GM21526 (cell line): ENCODE measurements around the gene SEMA5B.

ENCODE experiments used
- ATAC-seq: cut with Tn5 transposase; IDR thresholded peaks from one replicate; pipeline ENCODE4 v1.9.1; 2021; ENCODE audit warnings: moderate library complexity; ENCODE audit not compliant: unreplicated experiment, low FRiP score

The SEMA5B gene, protein sequence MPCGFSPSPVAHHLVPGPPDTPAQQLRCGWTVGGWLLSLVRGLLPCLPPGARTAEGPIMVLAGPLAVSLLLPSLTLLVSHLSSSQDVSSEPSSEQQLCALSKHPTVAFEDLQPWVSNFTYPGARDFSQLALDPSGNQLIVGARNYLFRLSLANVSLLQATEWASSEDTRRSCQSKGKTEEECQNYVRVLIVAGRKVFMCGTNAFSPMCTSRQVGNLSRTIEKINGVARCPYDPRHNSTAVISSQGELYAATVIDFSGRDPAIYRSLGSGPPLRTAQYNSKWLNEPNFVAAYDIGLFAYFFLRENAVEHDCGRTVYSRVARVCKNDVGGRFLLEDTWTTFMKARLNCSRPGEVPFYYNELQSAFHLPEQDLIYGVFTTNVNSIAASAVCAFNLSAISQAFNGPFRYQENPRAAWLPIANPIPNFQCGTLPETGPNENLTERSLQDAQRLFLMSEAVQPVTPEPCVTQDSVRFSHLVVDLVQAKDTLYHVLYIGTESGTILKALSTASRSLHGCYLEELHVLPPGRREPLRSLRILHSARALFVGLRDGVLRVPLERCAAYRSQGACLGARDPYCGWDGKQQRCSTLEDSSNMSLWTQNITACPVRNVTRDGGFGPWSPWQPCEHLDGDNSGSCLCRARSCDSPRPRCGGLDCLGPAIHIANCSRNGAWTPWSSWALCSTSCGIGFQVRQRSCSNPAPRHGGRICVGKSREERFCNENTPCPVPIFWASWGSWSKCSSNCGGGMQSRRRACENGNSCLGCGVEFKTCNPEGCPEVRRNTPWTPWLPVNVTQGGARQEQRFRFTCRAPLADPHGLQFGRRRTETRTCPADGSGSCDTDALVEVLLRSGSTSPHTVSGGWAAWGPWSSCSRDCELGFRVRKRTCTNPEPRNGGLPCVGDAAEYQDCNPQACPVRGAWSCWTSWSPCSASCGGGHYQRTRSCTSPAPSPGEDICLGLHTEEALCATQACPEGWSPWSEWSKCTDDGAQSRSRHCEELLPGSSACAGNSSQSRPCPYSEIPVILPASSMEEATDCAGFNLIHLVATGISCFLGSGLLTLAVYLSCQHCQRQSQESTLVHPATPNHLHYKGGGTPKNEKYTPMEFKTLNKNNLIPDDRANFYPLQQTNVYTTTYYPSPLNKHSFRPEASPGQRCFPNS

DNA sequence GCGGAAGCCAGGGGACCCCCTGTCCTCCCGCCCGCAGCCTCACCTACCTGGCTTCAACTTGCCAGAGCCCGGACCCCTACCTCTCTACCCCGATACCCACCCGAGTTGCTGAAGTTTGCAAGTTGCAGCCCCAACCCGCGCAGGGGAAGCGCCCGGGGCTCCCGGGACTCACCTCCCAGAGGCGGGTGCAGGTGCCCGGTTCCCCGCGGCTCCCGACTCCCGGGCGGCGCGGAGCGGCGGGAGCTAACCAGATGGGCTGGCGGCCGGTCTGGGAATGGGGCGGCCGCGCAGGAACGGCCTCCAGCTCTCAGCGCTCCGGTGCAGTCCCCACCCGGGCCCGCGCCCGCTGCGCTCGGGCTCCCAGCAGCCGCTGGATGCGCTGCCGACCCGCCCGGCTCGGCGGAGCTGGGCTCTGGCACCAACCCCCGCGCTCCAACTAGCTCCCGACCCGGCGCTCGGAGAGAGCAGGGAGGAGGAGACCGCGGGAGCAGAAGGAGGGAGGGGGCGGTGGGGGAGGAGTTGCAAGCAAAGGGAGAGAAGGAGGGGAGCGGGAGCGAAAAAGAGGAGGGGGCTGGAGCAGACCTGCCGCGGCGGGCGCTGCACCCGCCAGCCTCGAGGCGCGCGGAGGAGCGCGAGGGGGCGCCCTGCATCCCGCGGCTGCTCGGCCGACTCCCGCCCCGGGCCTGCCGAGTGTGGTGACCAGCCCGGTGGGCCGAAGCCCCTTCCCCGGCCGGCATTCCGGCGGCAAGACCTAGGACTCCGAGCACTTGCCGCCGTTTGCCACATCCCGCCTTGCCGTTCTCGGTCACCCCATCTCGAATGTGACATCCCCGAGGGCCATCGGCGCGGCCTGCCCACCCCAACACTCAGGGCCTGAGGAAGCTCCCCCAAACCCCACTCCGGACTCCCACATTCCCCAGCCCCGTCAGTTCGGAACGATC is at the start of gene SEMA5B:
Gene SEMA5B, minus strand, starts transcription at position 472 of the 941 bp plus-strand sequence. CDS start 66,500 bp downstream, outside the sequence.
- no peak for ATAC-seq

DNA sequence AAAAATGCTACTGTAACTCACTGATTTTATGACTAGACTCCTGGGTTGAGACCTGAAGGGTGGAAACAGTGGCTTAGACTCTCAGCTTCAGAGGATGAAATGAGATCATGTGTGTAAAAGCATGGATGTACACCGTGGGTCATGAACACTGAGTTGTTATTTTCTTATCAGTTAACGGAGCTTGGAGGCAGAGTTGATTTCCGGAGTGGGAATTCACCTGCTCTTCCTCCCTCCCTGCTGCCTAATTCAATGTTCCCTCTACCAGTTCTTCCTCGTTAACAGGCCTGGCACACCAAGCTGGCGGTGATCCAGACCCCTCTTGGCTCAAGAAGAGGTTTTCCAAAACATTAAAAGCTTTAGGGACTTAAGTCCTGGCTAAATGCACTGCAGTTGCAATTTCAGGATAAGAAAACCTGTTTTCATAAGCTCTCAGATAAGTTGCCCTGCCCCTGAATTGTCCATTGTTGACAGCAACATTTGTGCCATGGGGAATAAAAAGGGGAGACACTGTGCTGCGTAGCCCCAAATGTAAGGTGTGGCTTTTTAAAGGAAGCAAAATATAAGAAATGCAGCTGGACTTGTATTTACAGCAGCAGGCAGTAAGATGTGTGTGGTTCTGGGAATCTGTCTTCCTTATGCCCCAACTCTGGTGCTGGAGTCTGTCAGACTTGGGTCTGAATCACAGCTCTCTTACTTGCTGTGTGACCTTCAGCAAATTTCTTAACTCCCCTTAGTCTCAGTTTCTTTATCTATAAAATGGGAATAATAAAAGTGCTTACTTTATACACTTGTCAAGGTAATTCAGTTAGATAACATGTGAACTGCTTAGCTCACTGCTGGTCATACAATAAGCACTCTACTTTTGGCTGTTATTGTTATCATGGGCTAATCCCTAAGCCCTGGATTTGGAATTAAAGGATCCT is 49.2 kb upstream of the SEMA5B start:
- no peak for ATAC-seq

DNA sequence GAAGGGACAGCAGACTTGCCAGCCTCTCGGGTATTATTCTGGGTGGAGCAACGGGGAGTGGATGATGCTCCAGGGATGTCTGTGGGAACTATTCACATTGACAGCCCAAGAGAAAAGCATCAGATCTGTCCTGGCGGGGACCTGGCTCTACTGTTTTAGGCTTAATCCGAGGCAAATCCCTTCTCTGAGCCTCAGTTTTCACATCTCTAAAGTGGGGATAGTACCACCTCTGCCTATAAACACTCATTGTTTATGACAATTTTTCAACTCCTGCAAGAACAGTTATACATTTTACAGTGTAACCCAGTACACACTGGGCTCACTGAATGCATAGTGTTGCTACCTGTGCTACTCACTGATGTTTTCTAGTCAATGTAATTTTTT is 48.5 kb upstream of the SEMA5B start:
- no peak for ATAC-seq

DNA sequence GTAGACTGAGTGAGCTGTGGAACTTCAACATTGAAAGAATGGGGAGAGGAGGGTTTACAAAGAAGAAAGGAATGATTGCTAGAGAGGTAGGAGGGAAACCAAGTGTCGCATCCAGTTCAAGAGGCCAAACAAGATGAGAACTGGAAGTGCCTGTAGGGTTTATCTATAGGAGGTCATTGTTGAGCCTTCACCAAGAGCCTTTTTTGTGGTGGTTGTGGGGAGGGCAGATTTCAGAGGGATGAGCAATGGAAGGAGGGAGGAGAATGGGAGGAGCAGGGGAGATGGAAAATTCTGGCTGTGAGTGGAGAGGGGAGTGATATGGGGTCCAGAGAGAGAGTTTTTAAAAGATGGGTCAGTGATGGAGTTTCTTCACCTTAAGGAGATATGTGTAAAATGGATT is 47.8 kb upstream of the SEMA5B start:
- ATAC-seq, result no peak

DNA sequence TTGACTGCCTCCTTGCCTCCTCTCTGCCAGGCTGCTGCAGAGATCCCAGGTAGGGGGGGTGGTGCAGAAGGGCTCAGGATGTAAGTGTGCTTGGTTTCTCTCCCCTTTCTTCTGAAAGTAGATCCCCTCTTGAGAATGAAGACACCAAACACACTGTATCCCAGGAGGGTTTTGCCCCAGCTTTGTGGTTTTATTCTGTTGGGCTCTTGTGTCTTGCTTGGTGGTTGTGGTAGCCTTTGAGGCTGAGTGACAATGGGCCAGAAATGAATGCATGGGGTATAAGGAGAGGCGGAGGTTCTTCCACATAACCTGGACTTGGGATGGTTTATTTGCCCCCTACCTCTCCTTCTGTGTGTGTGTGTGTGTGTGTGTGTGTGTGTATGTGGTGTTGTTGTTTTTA is 45.0 kb upstream of the SEMA5B start:
- no peak for ATAC-seq

DNA sequence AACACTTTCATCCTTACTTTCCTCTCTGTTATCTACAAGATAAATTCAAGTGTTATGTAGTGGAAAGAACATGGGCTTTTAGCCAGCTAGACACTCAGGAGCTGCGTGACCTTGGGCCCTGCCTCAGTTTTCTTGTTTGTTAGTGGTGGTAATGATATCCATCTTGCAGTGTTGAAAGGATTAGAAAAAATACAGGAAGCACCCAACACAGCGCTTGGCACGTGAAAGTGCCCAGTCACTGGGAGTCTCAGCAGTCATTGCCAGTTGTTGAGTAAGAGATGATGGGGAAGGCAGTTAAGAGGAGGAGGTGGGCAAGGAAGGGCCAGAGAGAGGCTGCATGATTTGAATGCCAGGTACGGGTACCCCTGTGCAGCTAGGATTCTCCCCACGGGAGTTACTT is 44.6 kb upstream of the SEMA5B start:
- ATAC-seq, result no peak

DNA sequence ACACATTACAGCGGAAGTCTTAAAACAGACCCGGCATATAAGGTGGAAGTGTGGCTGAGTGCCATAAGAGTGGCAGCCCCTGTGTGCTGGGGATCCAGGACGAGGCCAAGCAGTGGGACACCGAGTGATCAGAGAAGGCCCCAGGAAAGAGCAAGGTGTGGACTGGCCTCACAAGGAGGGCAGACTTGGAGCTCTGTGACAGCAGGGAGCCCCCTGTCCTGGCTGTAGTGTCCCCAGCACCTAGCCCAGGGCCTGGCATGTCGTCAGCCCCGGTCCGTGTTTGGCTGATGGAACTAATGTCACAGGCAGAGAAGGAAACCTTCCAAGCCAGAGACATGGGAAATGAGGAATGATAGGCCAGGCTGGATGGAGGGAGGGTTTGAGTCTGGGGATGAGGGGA is 44.0 kb upstream of the SEMA5B start:
- no peak for ATAC-seq

DNA sequence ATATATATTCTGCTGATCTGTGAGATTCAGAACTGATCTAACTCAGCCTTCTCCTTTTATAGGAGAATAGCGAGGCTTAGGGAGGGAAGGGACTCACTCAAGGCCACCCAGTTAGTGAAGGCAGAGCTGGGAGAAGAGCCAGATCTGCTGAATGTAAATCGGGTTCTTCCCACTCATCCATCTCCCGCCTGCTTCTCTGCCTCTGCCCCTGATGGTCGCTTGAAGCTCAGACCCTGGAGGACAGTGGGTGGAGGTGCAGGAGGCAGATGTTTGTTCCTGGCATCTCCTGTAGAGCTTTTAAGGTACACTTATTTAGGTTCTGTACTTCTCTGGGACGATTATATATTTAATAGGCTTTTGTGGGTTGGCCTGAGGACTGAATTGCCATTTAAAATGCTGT is 43.6 kb upstream of the SEMA5B start:
- ATAC-seq, result no peak

DNA sequence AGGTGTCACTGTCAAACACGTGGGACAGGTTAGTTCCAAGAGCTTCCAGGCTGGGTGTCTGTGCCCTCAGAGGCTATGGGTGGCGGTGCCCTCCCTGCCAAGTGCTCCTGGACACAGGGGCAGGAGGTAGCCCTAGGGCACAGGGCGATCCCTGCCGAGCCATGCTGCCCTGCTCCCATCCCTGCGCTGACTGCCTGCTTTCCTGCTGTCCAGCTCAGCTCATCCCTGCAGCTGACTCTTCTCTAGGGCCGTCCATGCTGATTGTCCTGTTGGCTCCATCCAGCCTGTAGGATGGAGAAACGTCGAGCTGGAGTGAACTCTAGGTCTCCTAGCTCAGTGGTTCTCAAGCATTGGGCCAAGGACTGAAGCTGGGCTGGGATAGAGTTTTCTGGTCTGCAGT is 42.9 kb upstream of the SEMA5B start:
- ATAC-seq, result no peak

DNA sequence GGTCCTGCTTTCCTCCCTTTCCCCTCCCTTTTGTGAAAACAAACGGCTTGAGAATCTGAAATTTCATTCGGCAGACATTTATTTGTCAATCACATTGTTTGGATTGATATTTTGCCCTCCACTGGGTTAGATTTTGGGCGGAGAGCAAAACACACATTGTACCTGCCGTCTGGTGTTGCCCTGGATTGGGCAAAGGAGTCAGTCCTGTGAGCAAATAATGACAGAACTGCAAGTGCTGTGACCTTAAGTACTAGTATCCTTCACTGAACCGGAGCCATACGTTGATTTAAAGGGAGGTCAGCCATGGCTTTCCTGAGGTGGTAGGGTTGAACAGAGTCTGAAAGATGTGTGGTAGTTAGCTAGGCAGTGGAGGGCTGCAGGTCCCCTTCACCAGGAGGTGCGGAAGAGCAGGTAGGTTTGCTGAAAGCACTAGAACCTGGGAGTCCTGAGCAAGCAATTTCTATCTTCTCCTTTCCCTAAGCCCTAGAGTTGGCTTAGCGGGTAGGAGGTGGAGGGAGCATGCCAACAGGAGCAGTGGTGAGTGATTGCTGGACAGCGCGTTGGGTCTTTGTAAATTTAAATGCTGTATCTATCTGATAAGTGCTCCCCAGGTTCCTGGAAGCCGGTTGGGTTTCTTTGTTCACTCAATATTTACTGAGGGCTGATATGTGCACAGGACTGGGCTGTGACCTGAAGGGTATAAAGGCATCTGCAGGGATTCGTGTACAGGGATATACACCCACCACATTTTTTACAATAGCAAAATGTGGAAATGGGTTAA is 41.2 kb upstream of the SEMA5B start:
- no peak for ATAC-seq

DNA sequence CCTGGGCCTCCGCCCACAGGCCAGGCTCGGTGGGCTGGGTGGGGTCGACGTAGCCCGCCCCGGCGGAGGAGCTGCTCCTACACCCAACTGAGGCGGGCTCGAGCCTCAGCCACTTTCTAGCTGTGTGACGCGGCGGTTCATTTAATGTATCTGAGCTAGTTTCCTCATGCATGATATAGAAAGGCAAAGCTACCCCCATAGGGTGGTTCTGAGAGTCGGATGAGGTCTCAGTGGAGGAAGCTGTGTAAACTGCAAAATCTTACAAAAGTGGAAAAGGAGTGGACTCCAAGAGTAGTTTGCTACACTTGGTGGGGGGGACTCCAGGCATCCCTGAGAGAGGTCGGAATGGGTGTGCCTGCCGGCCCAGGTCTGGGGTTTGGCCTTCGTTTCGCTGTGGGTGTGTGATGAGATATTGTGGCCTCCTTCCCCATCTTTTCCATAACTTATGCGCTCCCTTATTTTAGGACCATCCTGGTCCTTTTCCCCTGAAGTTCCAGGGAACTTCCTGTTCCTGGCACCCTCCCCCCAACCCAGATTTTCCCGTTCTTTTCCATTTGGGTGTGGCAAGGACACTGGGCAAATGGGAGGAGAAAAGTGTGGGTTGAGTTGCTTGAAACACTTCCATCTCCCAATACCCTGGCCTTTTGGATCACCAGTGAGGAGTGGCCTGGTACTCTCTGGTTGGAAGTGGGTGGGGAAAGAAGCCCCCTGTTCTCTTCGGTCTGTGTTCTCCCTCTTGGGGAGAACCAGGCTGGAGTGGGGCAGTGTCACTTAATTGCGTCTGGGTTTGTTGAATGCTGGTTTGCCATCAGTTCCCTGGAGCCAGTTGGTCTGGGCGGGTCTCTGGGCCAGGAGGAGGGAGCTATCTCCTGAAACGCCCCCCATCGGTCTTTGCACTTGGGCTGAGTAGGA is 40.4 kb upstream of the SEMA5B start:
- ATAC-seq, result peak; percentile 14

DNA sequence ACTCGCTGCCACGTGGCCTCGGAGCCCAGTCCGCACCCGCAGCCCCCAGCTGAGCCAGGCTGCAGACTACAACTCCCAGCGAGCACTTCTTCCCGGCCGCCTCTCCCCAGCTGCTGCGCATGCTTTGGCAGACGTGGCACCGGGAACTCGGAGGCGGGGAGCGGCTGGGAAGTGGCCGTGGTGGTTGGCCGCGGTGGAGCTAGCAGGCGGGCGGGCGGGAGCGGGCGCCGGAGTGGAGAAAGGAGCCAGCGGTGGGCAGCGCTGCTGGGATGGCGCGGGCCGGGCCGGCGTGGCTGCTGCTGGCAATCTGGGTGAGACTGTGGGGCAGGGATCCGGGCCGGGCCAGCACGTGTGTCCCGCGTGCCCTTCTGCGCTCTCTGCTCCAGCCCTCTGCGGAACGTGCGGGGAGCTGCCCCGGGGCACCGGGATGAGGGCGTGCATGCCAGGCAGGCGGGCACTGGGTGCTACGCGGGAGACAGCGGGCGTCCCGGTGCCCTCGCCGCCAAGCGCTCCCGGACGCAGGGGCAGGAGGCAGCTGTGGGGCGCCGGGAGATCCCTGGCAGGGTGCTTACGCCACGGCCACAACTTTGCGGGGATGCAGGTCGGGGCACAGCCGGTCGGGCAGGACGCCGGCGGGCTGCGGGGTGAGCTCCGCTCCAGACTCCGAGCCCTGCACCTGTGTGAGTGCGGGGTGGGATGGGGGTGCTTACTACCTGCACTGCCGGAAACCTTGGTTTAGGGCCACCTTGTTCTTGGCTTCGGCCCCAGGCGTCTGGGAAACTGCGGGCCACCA is 39.5 kb upstream of the SEMA5B start, which contains the start of gene PDIA5:
Gene PDIA5, plus strand, starts transcription at position 130 of the 793 bp plus-strand sequence. Its CDS starts 140 bp downstream, at position 270.
- ATAC-seq, result peak; percentile 87

DNA sequence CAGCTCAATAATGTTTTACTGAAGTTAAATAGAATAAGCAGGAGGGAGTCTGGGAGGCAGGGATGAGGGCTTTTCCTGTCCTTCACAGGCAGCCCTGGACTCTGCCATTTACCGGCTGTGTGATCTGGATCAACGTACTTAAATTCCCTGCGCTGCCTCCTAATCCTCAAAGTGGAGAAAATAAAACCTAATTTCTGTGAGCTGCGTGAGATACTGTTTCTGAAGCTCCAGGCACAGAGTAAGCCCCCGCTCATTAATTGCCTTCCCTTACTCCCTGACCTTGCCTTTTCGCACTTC is 39.0 kb upstream of the SEMA5B start:
- ATAC-seq, result no peak

DNA sequence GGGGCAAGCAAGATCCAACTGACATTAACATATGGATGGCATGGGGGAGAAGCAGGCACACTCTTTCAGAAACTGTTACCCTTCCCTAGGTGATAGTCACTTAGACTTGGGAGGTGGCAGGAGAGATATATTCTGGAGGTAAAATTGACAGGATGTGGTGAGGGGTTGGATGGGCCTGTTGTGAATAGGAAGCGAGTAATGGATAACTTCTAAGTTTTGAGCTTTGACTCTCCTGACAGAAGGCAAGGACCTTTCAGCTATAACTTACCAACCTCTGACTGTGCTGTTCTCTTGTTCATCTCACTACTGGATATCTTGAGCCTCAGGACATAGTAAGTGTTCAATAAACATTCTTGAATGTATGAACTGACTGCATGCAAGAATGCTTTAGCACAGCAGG is 37.4 kb upstream of the SEMA5B start:
- ATAC-seq, result no peak

DNA sequence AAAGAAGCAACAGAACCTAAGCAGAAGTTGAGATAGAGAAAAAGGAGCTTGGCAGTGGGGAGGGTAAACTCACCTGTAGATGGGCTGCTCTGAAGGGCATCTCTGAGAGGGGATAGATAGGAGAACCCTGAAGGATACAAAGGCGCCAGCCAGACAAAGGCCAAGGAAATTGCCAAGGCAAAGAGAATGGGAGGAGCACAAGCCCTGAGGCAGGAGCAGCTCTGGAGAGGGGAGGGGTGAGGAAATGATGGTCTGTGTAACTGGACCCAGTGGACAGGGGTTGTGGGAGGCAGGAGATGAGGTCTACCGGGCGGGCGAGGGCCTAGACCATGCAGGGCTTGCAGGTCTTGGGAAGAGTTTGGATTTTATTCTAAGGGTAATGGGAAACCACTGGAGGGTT is 36.9 kb upstream of the SEMA5B start:
- ATAC-seq, result no peak

DNA sequence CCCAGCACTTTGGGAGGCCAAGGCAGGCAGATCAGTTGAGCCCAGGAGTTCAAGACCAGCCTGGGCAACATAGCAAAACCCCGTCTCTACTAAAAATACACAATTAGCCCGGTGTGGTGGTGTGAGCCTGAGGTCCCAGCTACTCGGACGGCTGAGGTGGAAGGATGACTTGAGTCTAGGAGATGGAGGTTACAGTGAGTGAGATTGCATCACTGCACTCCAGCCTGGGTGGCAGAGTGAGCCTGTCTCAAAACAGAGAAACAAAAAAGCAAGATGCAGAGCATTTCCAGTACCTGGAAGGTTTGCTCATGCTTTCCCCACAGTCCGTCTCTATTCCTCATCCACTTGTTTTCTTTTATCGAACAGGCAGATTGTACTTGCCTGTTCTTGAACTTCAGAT is 35.5 kb upstream of the SEMA5B start:
- ATAC-seq, result no peak

DNA sequence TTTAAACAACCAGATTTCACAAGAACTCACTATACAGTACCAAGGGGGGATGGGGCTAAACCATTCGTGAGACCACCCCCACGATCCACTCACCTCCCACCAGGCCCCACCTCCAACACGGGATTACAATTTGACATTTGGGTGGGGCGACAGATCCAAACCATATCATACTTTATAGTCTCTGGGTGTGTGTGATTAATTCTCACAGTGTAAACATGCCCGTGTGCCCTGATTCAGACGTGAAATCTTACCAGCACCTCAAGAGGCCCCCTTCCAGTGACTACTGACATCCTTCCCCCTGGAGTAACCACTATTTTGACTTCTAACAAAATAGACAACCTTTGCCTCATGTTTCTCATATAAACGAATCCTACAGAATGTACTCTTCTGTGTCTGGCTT is 34.3 kb upstream of the SEMA5B start:
- no peak for ATAC-seq
